Stimulated activated CD8-positive, alpha-beta memory T cell treated with anti-CD3 and anti-CD28 coated beads, Interleukin-7, amount 100 ng/mL, for 4 hours (primary cell): Measurements from ENCODE around the gene DCUN1D1.

Experiments used
- DNase-seq, 2 donors: peaks; one replicate each; pipeline ENCODE4 v3.0.0-alpha.2; 2020; ENCODE audit warnings: low read depth in 2 of 2

DCUN1D1 gene

GRCh38 chr3:182972387-182972786 lies 8.0 kb downstream of the DCUN1D1 start:
- no peak for DNase-seq

- DNase-seq: no peak
Observed at GRCh38 chr3:182971637-182972036, 8.7 kb downstream of the DCUN1D1 start.

GRCh38 chr3:182970811-182971418 lies 9.4 kb downstream of the DCUN1D1 start:
- no peak for DNase-seq

- no peak for DNase-seq
Observed at GRCh38 chr3:182969853-182970252, 10.5 kb downstream of the DCUN1D1 start.

GRCh38 chr3:182969277-182969676 lies 11.1 kb downstream of the DCUN1D1 start:
- DNase-seq: no peak

- no peak for DNase-seq
Observed at GRCh38 chr3:182967218-182968204, 12.8 kb downstream of the DCUN1D1 start.

- no peak for DNase-seq
Observed at GRCh38 chr3:182965861-182966366, 14.4 kb downstream of the DCUN1D1 start.

- no peak for DNase-seq
Observed at GRCh38 chr3:182964179-182964578, 16.2 kb downstream of the DCUN1D1 start.

GRCh38 chr3:182962166-182962565 lies 18.2 kb downstream of the DCUN1D1 start:
- DNase-seq: no peak

- DNase-seq: no peak
Observed at GRCh38 chr3:182959474-182960350, 20.6 kb downstream of the DCUN1D1 start.

- no peak for DNase-seq
Observed at GRCh38 chr3:182957676-182958266, 22.6 kb downstream of the DCUN1D1 start.

- no peak for DNase-seq
Observed at GRCh38 chr3:182957226-182957625, 23.1 kb downstream of the DCUN1D1 start.

GRCh38 chr3:182954553-182955235 lies 25.6 kb downstream of the DCUN1D1 start:
- no peak for DNase-seq

- DNase-seq: no peak
Observed at GRCh38 chr3:182949688-182950087, 30.6 kb downstream of the DCUN1D1 start.

- DNase-seq: no peak
Observed at GRCh38 chr3:182948305-182948704, 32.0 kb downstream of the DCUN1D1 start.

- no peak for DNase-seq
Observed at GRCh38 chr3:182947888-182948287, 32.5 kb downstream of the DCUN1D1 start.

- no peak for DNase-seq
Observed at GRCh38 chr3:182941719-182942118, 38.6 kb downstream of the DCUN1D1 start.

- DNase-seq: no peak
Observed at GRCh38 chr3:182940266-182940808, 40.0 kb downstream of the DCUN1D1 start.

GRCh38 chr3:182937293-182938051 lies 42.9 kb downstream of the DCUN1D1 start:
- DNase-seq: no peak

- no peak for DNase-seq
Observed at GRCh38 chr3:182936918-182937285, 43.4 kb downstream of the DCUN1D1 start.
